GM13976 (cell line): ENCODE measurements around the gene LILRA6.
"Not testable (repeated sequence)": the region's sequence is repeated elsewhere in the genome, so short reads cannot be mapped to it uniquely, and the experiment has no call there.

ENCODE experiments used
- DNase-seq: peaks from one replicate; pipeline ENCODE4 v3.0.0; 2012; ENCODE audit warnings: low spot score
- CTCF ChIP-seq: IDR thresholded peaks from 2 replicates; pipeline ENCODE4 v1.5.1; 2012; ENCODE audit warnings: borderline replicate concordance, mild to moderate bottlenecking; ENCODE audit not compliant: insufficient read depth; ENCODE audit errors: extremely low read depth, missing control alignments, control extremely low read depth
- in situ Hi-C: fragments of 300-500 bp; cut with MboI; formaldehyde crosslinking; loops from one replicate; pipeline ENCODE4 v1.12.0; 2022; ENCODE audit warnings: low sequenced_read_pairs, mixed read lengths, inconsistent platforms; ENCODE audit not compliant: unreplicated experiment

LILRA6 gene

GRCh38 chr19:54218259-54218658 is 24.3 kb downstream of the LILRA6 start:
- in situ Hi-C loops = no loop called here
- no peak for TF ChIP-seq CTCF

GRCh38 chr19:54217517-54218247 is 24.9 kb downstream of the LILRA6 start:
- DNase-seq, in situ Hi-C loops: not testable (repeated sequence)

More at GRCh38 chr19:54218259-54218658, 24.3 kb downstream of the LILRA6 start:
- DNase-seq = no peak

GRCh38 chr19:54216869-54217268 is 25.7 kb downstream of the LILRA6 start:
- in situ Hi-C loops = no loop called here
- no peak for DNase-seq
- TF ChIP-seq CTCF = no peak

GRCh38 chr19:54214734-54215133 is 27.9 kb downstream of the LILRA6 start:
- in situ Hi-C loops, DNase-seq: not testable (repeated sequence)

GRCh38 chr19:54214217-54214616 is 28.4 kb downstream of the LILRA6 start:
- in situ Hi-C loops, DNase-seq: not testable (repeated sequence)

GRCh38 chr19:54211235-54211634 is 31.4 kb downstream of the LILRA6 start:
- DNase-seq = no peak
- TF ChIP-seq CTCF = no peak
- in situ Hi-C loops = no loop called here

- TF ChIP-seq CTCF = no peak
- DNase-seq = no peak
- in situ Hi-C loops = no loop called here
Measured at GRCh38 chr19:54209811-54210494, 32.6 kb downstream of the LILRA6 start.

- in situ Hi-C loops = no loop called here
- TF ChIP-seq CTCF = no peak
- no peak for DNase-seq
Measured at GRCh38 chr19:54209058-54209810, 33.4 kb downstream of the LILRA6 start.
